ENCODE results near the gene TMEM234.

TMEM234 gene

GRCh38 chr1:32170991-32171390 lies 51.2 kb downstream of the TMEM234 start:
- Histone ChIP-seq H3K27me3 (ENCODE audit: control insufficient read depth in 1 of 2, insufficient read depth in 2 of 2, low read length in 2 of 2) (no peaks in the 10 kb centered on the region), H3K36me3 (ENCODE audit: control insufficient read depth in 2 of 2, insufficient read depth in 2 of 2, low read length in 2 of 2) (peaks cover 45 to 47% of the 10 kb centered on the region in 2 donors), H3K4me3 (ENCODE audit: low read length in 2 of 2) (no peak overlapping the region), H3K9me3 (ENCODE audit: control insufficient read depth in 2 of 2, low read length in 2 of 2) (no peaks in the 10 kb centered on the region), H3K4me1 (ENCODE audit: control insufficient read depth, insufficient read depth, low read length) (no peaks in the 10 kb centered on the region), H3K9ac (ENCODE audit: low read length in 2 of 2) (no peak overlapping the region), H3K27ac (ENCODE audit: low read length) (no peak overlapping the region)
